Mesendoderm (in vitro differentiated cells): ENCODE data around the gene CAB39L.

Experiments used
- DNase-seq: peaks from one replicate; pipeline ENCODE4 v3.0.0; 2013
- H2AK5ac ChIP-seq: 2 replicates; pipeline ENCODE4 v1.6.1; 2013; ENCODE audit warnings: low read length, inconsistent platforms
- H2BK120ac ChIP-seq: 2 replicates; pipeline ENCODE4 v1.6.1; 2013; ENCODE audit warnings: low read depth, mild to moderate bottlenecking, low read length, moderate library complexity, mixed read lengths
- H2BK15ac ChIP-seq: replicated peaks from 2 replicates; pipeline ENCODE4 v1.6.1; 2013; ENCODE audit warnings: low read depth, mild to moderate bottlenecking, moderate library complexity
- H2BK5ac ChIP-seq: 2 replicates; pipeline ENCODE4 v1.6.1; 2013; ENCODE audit warnings: low read length, inconsistent platforms
- H3K18ac ChIP-seq: 2 replicates; pipeline ENCODE4 v1.6.1; 2013; ENCODE audit warnings: mild to moderate bottlenecking, low read length, mixed read lengths
- H3K23ac ChIP-seq: one replicate; pipeline ENCODE4 v1.6.1; 2013; ENCODE audit warnings: low read length
- H3K27ac ChIP-seq: 2 replicates; pipeline ENCODE4 v1.5.1; 2013; ENCODE audit warnings: low read depth, mild to moderate bottlenecking, inconsistent platforms, low read length, moderate library complexity
- H3K27me3 ChIP-seq: 2 replicates; pipeline ENCODE4 v1.6.1; 2013; ENCODE audit warnings: low read length, control low read depth, mild to moderate bottlenecking, inconsistent platforms; ENCODE audit not compliant: insufficient read depth, poor library complexity
- H3K36me3 ChIP-seq: 2 replicates; pipeline ENCODE4 v1.6.1; 2013; ENCODE audit warnings: low read length, inconsistent platforms; ENCODE audit not compliant: control insufficient read depth, insufficient read depth
- H3K4ac ChIP-seq: one replicate; pipeline ENCODE4 v1.6.1; 2013; ENCODE audit warnings: low read depth, mild to moderate bottlenecking, low read length, moderate library complexity
- H3K4me1 ChIP-seq: 2 replicates; pipeline ENCODE4 v1.6.1; 2013; ENCODE audit warnings: low read depth, low read length, inconsistent platforms; ENCODE audit not compliant: control insufficient read depth
- H3K4me2 ChIP-seq: 2 replicates; pipeline ENCODE4 v1.6.1; 2013; ENCODE audit warnings: low read length
- H3K4me3 ChIP-seq: 2 replicates; pipeline ENCODE4 v1.5.1; 2013; ENCODE audit warnings: mild to moderate bottlenecking, low read length
- H3K56ac ChIP-seq: one replicate; pipeline ENCODE4 v1.6.1; 2013; ENCODE audit warnings: low read length
- H3K79me1 ChIP-seq: 2 replicates; pipeline ENCODE4 v1.6.1; 2013; ENCODE audit warnings: low read length, inconsistent platforms
- H3K79me2 ChIP-seq: 2 replicates; pipeline ENCODE4 v1.6.1; 2013; ENCODE audit warnings: mild to moderate bottlenecking, low read length; ENCODE audit not compliant: control insufficient read depth, insufficient read depth
- H3K9ac ChIP-seq: 2 replicates; pipeline ENCODE4 v1.6.1; 2013; ENCODE audit warnings: low read length, inconsistent platforms
- H4K5ac ChIP-seq: one replicate; pipeline ENCODE4 v1.6.1; 2013; ENCODE audit warnings: low read length
- H4K8ac ChIP-seq: one replicate; pipeline ENCODE4 v1.6.1; 2013; ENCODE audit warnings: low read depth, mild to moderate bottlenecking, control low read depth, low read length, moderate library complexity
- WGBS: extraction: QIAGEN DNeasy Blood & Tissue Kit; methylation state at CpG from one replicate; pipeline ENCODE4 v1.1.7; 2013; ENCODE audit warnings: low lambda C conversion rate, missing lambda C conversion rate; ENCODE audit not compliant: insufficient coverage; ENCODE audit errors: extremely low coverage; 5-methylcytosine and 5-hydroxymethylcytosine counted together

Gene CAB39L

DNA sequence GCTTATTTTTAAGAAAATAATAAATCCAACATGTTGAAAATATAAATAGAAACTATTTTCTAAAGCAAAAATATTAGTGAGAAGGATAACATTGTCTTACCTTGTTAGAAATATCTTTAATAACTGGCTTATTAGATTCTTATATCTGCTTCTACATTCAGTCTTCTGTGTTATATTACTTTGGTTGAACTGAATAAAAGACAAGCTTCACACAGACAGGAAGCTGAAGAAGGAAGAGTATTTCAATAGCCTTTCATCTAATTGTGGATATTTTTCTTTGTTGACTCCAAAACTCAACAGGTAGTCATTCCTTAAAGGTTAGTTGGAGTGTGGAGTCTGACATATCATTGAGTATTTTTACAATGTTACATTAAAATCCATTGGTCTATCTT is 11.1 kb upstream of the CAB39L start:
- no peaks in the 10 kb centered on the region for H3K27me3 ChIP-seq
- no peaks in the 10 kb centered on the region for H3K4me1 ChIP-seq
- H3K4me2 ChIP-seq: no peak overlapping the region
- no peak overlapping the region for H2BK15ac ChIP-seq
- H3K9ac ChIP-seq: no peak overlapping the region
- H3K4ac ChIP-seq: no peak overlapping the region
- H3K27ac ChIP-seq: no peak overlapping the region
- no peak overlapping the region for H3K23ac ChIP-seq
- no peak overlapping the region for H3K56ac ChIP-seq
- no peak overlapping the region for H4K5ac ChIP-seq
- no peaks in the 10 kb centered on the region for H3K36me3 ChIP-seq
- no peaks in the 10 kb centered on the region for H3K79me2 ChIP-seq
- DNase-seq: no peak
- H2AK5ac ChIP-seq: no peak overlapping the region
- no peak overlapping the region for H4K8ac ChIP-seq
- no peaks in the 10 kb centered on the region for H3K79me1 ChIP-seq
- no peak overlapping the region for H2BK120ac ChIP-seq
- no peak overlapping the region for H2BK5ac ChIP-seq
- H3K18ac ChIP-seq: no peak overlapping the region
- H3K4me3 ChIP-seq: no peak overlapping the region

DNA sequence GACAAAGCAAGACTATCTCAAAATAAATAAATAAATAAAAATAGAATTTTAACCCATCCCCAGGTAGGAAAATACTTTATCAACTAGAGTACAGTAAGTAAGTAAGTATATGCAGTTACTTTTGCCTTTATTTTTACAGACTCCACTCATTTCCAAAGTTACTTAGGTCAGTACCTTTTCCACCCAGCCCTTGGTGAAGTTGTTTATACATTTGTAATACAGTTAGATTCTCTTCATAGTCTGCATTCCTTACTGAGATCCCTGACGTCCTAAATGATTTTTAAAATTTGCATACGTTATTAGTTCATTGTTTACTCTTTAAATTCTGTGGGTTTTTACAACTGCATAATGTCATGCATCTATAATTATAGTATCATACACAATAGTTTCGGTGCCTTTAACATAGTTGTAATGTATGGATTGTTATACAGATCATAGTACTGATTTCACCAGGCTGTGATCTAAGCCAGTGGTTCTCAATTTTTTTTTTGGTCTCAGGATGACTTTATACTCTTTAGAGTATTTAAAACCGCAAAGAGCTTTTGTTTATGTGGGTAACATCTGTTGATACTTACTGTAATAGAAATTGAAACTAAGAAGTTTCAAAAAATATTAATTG is 10.6 kb upstream of the CAB39L start:
- H4K5ac ChIP-seq: no peak overlapping the region
- H2BK15ac ChIP-seq: no peak overlapping the region
- no peak overlapping the region for H2BK5ac ChIP-seq
- H3K4ac ChIP-seq: no peak overlapping the region
- H3K4me3 ChIP-seq: no peak overlapping the region
- no peaks in the 10 kb centered on the region for H3K27me3 ChIP-seq
- H3K18ac ChIP-seq: no peak overlapping the region
- no peak for DNase-seq
- H3K4me2 ChIP-seq: no peak overlapping the region
- H2BK120ac ChIP-seq: no peak overlapping the region
- H3K79me2 ChIP-seq: no peaks in the 10 kb centered on the region
- no peak overlapping the region for H3K23ac ChIP-seq
- no peaks in the 10 kb centered on the region for H3K36me3 ChIP-seq
- H3K56ac ChIP-seq: no peak overlapping the region
- H3K4me1 ChIP-seq: no peaks in the 10 kb centered on the region
- H3K27ac ChIP-seq: no peak overlapping the region
- H3K79me1 ChIP-seq: no peaks in the 10 kb centered on the region
- H2AK5ac ChIP-seq: no peak overlapping the region
- no peak overlapping the region for H3K9ac ChIP-seq
- no peak overlapping the region for H4K8ac ChIP-seq
- no CpG with 5 or more reads among the region's 4 CpGs for WGBS

DNA sequence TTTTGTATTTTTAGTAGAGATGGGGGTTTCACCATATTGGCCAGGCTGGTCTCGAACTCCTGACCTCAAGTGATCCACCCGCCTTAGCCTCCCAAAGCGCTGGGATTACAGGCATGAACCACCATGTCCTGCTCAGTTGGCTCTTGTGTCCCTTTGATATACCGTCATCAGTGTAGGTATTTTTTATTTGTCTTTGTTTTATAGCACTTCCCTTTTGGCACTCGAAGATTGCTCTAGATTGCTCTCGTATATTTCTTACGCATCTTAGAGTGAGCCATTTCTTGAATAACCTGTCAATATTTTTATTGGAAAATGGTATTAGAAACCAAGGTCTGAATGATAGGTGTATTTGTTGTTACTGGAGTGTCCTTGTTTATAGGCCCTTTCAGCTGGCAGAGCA is 9.6 kb upstream of the CAB39L start:
- Histone ChIP-seq H3K4me3 (no peak overlapping the region), H3K27me3 (no peaks in the 10 kb centered on the region), H2BK120ac (no peak overlapping the region), H3K4ac (no peak overlapping the region), H3K4me1 (no peaks in the 10 kb centered on the region), H3K23ac (no peak overlapping the region), H4K8ac (no peak overlapping the region), H2BK5ac (no peak overlapping the region), H3K79me2 (no peaks in the 10 kb centered on the region), H4K5ac (no peak overlapping the region), H3K56ac (no peak overlapping the region), H3K27ac (no peak overlapping the region), H3K4me2 (no peak overlapping the region), H3K79me1 (no peaks in the 10 kb centered on the region), H3K36me3 (no peaks in the 10 kb centered on the region), H3K9ac (no peak overlapping the region), H2AK5ac (no peak overlapping the region), H3K18ac (no peak overlapping the region), H2BK15ac (no peak overlapping the region)
- no peak for DNase-seq
- no CpG with 5 or more reads among the region's 7 CpGs for WGBS

DNA sequence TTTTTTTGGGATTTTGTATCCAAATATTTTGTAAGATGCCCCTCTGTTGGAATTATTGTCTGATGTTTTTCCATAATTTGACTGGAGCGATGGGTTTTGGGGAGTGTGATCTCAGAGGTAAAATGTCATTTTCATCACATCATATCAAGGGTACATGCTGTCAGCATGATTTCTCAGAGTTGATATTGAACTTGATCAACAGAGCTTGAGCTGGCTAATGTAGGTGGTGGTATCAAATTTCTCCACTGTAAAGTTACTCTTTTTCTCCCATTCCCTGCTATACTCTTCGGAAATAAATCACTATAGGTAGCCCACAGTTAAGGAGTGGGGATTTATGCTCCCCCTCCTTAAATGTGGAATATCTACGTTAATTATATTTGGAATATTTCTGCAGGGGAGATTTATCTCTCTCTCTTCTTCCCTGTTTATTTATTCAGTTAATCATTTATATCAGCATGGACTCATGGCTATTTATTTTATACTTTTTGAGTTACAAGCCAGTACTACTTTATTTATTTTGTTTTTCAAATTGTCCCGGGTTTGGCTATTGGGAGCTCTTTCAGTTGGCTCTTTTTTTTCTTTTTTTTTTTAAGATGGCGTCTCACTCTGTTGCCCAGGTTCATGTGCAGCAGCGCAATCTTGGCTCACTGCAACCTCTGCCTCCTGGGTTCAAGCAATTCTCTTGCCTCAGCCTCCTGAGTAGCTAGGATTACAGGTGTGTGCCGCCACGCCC is 9.0 kb upstream of the CAB39L start:
- H2BK120ac ChIP-seq: no peak overlapping the region
- no peak for DNase-seq

DNA sequence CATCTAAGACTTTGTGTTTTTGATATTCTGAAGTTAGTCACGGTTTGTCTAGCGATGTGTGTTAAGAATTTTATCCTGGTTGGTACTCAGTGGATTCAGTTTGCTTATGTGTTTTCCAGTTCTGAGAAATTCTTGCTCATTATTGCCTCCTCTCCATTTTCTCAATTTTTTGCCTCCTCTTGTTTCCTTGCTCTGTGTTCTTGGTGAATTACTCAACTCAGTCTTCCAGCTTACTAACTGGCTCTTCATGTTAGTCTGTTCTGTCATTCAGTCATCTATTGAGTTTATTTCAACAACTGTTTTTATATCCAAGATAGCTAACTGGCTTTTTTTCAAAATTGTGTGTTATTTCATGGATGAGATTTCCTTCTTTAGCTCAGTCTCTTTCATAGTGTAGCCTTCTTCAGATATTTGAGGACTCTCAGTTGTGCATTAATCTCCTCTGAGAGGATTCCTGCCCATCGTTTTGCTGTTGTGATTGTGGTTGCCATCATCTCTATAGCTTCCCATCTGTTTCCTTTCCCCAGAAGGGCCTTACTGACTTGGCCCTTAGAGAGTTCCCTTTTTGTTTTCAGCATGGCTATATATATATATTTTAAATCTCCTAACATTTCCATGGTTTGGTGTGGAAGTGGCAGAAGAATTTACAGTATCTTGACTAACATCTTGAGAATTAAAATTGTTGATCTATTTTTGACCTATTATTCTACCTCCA is 6.4 kb upstream of the CAB39L start:
- no peaks in the 10 kb centered on the region for H3K27me3 ChIP-seq
- no peak overlapping the region for H3K56ac ChIP-seq
- DNase-seq: no peak
- no peak overlapping the region for H2BK5ac ChIP-seq
- H3K23ac ChIP-seq: no peak overlapping the region
- H2BK15ac ChIP-seq: no peak overlapping the region
- no peak overlapping the region for H4K5ac ChIP-seq
- H3K9ac ChIP-seq: no peak overlapping the region
- no peaks in the 10 kb centered on the region for H3K79me2 ChIP-seq
- H2BK120ac ChIP-seq: no peak overlapping the region
- no peak overlapping the region for H3K4ac ChIP-seq
- H3K4me3 ChIP-seq: no peak overlapping the region
- H3K36me3 ChIP-seq: no peaks in the 10 kb centered on the region
- H3K27ac ChIP-seq: no peak overlapping the region
- no peak overlapping the region for H3K4me2 ChIP-seq
- no peak overlapping the region for H2AK5ac ChIP-seq
- WGBS: no CpG with 5 or more reads among the region's 3 CpGs
- H3K4me1 ChIP-seq: no peaks in the 10 kb centered on the region
- no peaks in the 10 kb centered on the region for H3K79me1 ChIP-seq
- no peak overlapping the region for H3K18ac ChIP-seq
- no peak overlapping the region for H4K8ac ChIP-seq

More for the DNA sequence above, 9.0 kb upstream of the CAB39L start:
- Histone ChIP-seq H3K79me2 (no peaks in the 10 kb centered on the region), H3K79me1 (no peaks in the 10 kb centered on the region), H4K5ac (no peak overlapping the region), H3K56ac (no peak overlapping the region), H3K23ac (no peak overlapping the region), H3K36me3 (no peaks in the 10 kb centered on the region), H2AK5ac (no peak overlapping the region), H3K4ac (no peak overlapping the region), H3K9ac (no peak overlapping the region), H4K8ac (no peak overlapping the region), H3K18ac (no peak overlapping the region), H3K4me1 (no peaks in the 10 kb centered on the region), H3K4me2 (no peak overlapping the region), H3K4me3 (no peak overlapping the region), H3K27ac (no peak overlapping the region), H2BK15ac (no peak overlapping the region), H3K27me3 (no peaks in the 10 kb centered on the region), H2BK5ac (no peak overlapping the region)
- WGBS: no CpG with 5 or more reads among the region's 8 CpGs
